Activated T-cell treated with anti-CD3 and anti-CD28 coated beads, Interleukin-2, amount 50 U/mL, for 4 hours (primary cell): ENCODE results near the gene HORMAD2. TPM values are rescaled to one million over a fixed set of nuclear protein-coding genes. Genes with fewer than 3 reads are reported as not detected.

Experiments
- ATAC-seq, 2 donors: fragments of 200-7000 bp; cut with Tn5 transposase; one replicate each; pipeline ENCODE4 v1.10.0; 2021
- DNase-seq: peaks from one replicate; pipeline ENCODE4 v3.0.0-alpha.2; 2020
- H3K27me3 Mint-ChIP-seq: one replicate; pipeline ENCODE4 v1.8.0; 2021; ENCODE audit warnings: low read depth, mixed read lengths
- H3K36me3 Mint-ChIP-seq: one replicate; pipeline ENCODE4 v1.8.0; 2022; ENCODE audit warnings: mixed read lengths; ENCODE audit not compliant: insufficient read depth
- H3K4me1 Mint-ChIP-seq: one replicate; pipeline ENCODE4 v1.8.0; 2021; ENCODE audit warnings: low read depth, mixed read lengths
- H3K4me3 Mint-ChIP-seq: one replicate; pipeline ENCODE4 v1.8.0; 2021; ENCODE audit warnings: mild to moderate bottlenecking, moderate library complexity, mixed read lengths
- H3K9me3 Mint-ChIP-seq: one replicate; pipeline ENCODE4 v1.8.0; 2021; ENCODE audit warnings: mixed read lengths
- total RNA-seq, 3 donors: library from RNA; stranded (reverse); gene quantifications; one replicate each; pipeline ENCODE4 v1.2.1, GENCODE V29; 2021

HORMAD2 gene
- total RNA-seq, 3 donors from 2014 or later, result not detected

DNA sequence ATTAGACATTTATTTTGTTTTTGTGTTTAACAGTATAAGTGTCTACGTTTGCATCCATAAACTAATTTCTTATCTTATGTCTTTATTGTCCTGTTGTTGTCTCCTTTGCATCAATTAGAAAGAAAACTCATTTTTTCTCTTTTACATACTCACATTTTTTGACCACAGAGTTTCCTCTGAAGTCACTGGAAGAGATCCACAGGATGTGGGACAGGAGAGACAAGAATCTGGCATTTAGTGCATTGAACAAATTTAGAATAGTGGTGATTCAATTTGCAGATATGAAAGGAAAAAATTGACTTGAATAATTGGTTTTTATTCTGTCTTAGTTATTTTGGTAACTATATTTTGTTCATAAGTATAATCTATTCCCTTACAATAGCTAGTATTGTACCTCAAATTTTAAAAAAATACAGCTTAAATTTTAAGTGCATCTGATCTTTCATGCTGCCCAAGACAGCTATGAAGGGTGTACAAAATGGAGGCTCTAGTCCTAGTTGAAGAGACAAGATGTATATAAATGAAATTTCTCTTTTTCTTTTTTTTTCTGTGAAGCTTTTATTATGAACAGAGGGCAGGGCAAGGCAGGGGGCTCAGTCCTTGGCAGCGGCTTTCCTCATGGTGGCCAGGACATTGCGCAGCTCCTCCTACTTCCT lies 24.4 kb downstream of the HORMAD2 start:
- ATAC-seq (peak; percentile 48 to 51), DNase-seq (no peak)
- Mint-ChIP-seq H3K4me3 (no peak overlapping the region), H3K9me3 (no peaks in the 10 kb centered on the region), H3K27me3 (no peaks in the 10 kb centered on the region), H3K36me3 (no peaks in the 10 kb centered on the region), H3K4me1 (peaks cover 28% of the 10 kb centered on the region)

DNA sequence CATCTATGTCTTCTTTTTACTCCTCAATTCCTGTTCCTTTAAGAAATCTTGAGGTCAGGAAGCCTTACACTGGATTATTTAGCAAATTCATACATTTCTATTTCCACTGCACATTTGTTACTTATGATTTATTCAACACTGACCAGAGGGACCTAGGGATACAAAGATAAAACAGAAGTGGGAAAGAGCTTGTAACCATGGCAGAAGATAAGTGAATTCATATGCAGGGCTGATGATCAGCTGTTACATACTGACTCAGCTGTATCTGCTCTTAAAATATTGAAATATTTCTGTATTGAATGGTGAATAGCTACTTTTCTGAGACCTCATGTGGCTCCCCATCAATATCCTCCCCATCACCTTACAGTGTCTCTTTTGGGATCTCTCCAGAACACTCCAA lies 25.2 kb downstream of the HORMAD2 start:
- ATAC-seq, result no peak
- H3K4me3 Mint-ChIP-seq, result no peak overlapping the region
- H3K9me3 Mint-ChIP-seq, result no peaks in the 10 kb centered on the region
- H3K36me3 Mint-ChIP-seq, result no peaks in the 10 kb centered on the region
- H3K4me1 Mint-ChIP-seq, result peaks cover 20% of the 10 kb centered on the region
- no peak for DNase-seq
- no peaks in the 10 kb centered on the region for H3K27me3 Mint-ChIP-seq

DNA sequence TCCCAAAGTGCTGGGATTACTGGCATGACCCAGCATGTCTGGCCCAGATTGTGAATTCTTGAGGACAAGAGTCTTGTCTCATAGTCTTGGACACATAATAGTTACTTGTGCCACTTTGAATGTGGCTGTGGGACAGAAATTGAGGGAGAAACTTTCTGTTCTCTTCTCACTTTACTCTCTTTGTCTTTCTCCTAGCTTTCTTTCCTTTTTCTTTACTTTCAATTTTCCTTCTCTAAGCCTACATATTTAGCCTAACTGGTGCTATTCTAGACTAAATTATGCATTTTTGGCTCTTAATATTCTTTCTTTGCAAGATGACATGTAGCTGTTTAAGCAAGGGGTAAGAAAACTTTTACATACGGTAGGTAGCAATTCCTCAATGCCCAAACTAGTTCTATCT lies 33.2 kb downstream of the HORMAD2 start:
- no peak for DNase-seq
- Mint-ChIP-seq H3K27me3 (no peaks in the 10 kb centered on the region), H3K9me3 (no peaks in the 10 kb centered on the region), H3K4me3 (no peak overlapping the region), H3K36me3 (no peaks in the 10 kb centered on the region), H3K4me1 (peaks cover 7% of the 10 kb centered on the region)
- no peak for ATAC-seq

DNA sequence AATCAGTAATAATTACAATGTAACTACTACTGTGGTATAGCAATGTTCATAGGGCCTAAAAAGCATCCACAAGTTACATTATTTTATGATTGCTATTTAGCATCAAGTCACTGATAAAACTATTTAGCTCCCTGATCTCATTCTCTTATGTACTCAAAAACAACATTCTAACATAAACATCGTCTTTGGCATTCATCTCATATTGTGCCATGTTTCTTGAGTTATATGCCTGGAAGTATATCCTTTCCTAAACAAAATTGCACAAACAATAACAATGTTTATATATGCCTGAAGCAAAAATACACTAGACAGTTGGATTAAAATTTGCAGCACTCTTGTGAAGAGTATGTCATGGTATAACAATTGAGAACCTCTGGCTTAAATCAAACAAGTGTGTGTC lies 34.1 kb downstream of the HORMAD2 start:
- no peak for ATAC-seq
- Mint-ChIP-seq H3K4me1 (peaks cover 7% of the 10 kb centered on the region), H3K9me3 (no peaks in the 10 kb centered on the region), H3K36me3 (no peaks in the 10 kb centered on the region), H3K27me3 (no peaks in the 10 kb centered on the region), H3K4me3 (no peak overlapping the region)
- no peak for DNase-seq

DNA sequence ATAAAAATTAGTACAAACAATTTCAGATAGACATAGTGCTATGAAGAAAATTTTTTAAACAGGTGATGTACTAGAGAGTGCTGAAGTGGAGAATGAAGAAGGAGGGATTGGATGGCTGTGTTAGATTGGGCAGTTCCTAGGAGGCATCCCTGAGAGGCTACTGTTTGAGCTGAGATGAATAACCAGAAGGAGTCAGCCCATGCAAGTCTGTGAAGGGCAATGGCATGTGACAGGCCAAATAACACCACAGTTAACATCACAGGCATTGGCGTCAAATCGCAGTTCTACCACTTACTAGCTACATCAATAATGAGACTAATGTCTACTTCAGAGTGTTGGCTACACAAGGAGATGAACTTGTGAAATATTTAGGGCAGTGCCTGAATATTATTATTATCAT lies 35.4 kb downstream of the HORMAD2 start:
- ATAC-seq, result no peak
- Mint-ChIP-seq H3K9me3 (no peaks in the 10 kb centered on the region), H3K36me3 (no peaks in the 10 kb centered on the region), H3K27me3 (no peaks in the 10 kb centered on the region), H3K4me1 (peaks cover 7% of the 10 kb centered on the region), H3K4me3 (no peak overlapping the region)
- DNase-seq, result no peak

DNA sequence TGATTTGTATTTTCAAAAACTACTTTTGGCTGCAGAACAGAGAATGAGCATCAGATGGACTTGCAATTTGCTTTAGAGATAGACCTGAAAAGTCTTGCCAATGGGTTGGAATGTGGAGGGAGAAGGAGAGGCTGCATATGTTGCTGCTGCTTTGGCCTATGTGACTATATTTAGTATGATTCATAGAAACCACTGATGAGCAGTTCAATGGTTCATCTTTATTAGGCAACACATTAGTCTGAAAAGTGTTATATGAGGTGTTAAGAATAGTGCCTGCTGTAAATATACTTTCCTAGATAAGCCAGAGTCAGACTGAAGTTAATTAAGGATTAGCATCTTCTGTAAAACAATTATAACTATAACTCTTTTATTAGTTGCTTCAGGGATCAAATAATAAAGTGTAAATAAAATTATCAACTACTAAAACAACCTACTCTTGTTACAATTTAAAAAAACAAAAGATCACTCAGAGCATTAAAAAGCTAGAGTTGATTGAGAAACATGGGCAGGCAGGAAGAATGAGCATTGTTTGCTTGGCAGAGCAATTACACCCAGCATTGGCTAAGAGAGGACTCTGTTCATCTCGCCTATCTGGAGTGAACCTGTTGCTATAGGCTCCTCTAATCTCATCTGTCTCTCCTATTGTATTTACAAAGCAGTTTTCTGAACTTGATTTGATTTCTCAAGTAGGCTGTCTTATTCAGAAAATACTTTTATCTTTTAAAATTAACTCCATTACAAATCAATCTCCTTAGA lies 36.3 kb downstream of the HORMAD2 start:
- ATAC-seq (peak; percentile 46 to 67), DNase-seq (no peak)
- Mint-ChIP-seq H3K36me3 (no peaks in the 10 kb centered on the region), H3K9me3 (no peaks in the 10 kb centered on the region), H3K27me3 (no peaks in the 10 kb centered on the region), H3K4me3 (no peak overlapping the region), H3K4me1 (peaks cover 8% of the 10 kb centered on the region)

DNA sequence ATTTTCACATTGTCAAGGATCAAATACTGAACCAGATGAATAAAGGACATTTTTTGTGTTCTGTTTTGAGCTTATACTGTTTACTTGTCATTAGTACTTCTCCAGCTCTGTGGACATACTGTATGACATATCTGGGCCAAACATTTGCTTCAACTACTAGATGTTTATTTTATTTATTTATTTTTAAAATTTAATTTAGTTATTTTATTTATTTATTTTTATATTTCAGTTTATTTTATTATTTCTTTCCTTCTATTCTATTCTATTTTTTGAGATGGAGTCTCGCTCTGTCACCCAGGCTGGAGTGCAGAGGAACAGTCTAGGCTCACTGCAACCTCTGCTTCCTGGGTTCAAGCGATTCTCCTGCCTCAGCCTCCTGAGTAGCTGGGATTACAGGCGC lies 37.0 kb downstream of the HORMAD2 start:
- peaks cover 13% of the 10 kb centered on the region for H3K4me1 Mint-ChIP-seq
- no peaks in the 10 kb centered on the region for H3K27me3 Mint-ChIP-seq
- H3K9me3 Mint-ChIP-seq, result no peaks in the 10 kb centered on the region
- H3K36me3 Mint-ChIP-seq, result no peaks in the 10 kb centered on the region
- no peak for DNase-seq
- no peak overlapping the region for H3K4me3 Mint-ChIP-seq
- no peak for ATAC-seq

DNA sequence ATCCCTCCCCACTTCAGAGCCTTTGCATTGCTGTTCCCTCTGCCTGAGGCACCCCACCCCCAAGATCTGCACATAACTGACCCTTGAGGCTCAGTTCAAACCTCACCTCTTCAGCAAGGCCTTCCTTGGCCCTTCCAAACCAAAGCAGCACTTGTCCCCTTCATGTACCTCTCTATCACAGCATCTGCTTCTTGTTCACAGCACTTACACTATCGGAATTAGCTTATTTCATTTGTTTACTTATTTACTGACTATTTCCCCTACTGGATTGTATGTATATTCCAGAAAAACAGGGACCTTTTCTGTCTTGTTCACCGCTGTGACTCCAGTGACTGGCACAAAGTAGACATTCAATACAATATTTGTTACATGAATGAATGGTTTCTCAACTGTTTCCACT lies 38.0 kb downstream of the HORMAD2 start:
- Mint-ChIP-seq H3K4me1 (peaks cover 17% of the 10 kb centered on the region), H3K9me3 (no peaks in the 10 kb centered on the region), H3K4me3 (no peak overlapping the region), H3K36me3 (no peaks in the 10 kb centered on the region), H3K27me3 (no peaks in the 10 kb centered on the region)
- no peak for DNase-seq
- no peak for ATAC-seq

DNA sequence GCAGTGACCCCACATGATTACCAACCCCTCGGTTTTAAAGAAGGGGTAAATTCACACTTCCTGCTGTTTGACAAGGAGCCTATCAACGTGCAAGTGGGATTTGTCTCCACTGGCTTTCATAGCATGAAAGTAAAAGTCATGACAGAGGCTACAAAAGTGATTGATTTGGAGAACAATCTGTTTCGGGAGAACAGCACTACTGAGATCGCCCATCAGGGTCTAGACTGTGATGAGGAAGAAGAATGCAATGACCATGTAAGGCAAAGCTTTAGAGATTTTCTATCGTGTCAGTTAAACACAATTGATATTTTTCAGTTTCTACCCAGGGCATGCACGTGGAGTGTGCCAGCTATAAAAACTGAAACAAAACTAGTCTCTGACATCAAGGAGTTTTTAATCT lies 41.7 kb downstream of the HORMAD2 start:
- DNase-seq (no peak), ATAC-seq (peak; percentile 43 to 67)
- no peak overlapping the region for H3K4me3 Mint-ChIP-seq
- no peaks in the 10 kb centered on the region for H3K9me3 Mint-ChIP-seq
- H3K36me3 Mint-ChIP-seq, result no peaks in the 10 kb centered on the region
- H3K27me3 Mint-ChIP-seq, result no peaks in the 10 kb centered on the region
- peaks cover 10% of the 10 kb centered on the region for H3K4me1 Mint-ChIP-seq

DNA sequence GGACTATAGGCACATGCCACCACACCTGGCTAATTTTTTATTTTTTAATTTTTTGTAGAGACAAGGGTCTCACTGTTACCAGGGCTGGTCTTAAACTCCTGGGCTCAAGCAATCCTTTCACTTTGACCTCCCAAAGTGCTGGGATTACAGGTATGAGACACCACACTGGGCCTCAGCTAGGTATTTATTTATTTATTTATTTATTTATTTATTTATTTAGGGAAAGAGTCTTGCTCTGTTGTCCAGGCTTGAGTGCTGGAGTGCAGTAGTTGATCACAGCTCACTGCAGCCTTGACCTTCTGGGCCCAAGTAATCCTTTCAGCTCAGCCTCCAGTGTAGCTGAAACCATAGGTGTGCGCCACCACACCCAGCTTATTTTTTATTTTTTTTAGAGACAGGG lies 43.2 kb downstream of the HORMAD2 start:
- DNase-seq (no peak), ATAC-seq (no peak)
- no peak overlapping the region for H3K4me3 Mint-ChIP-seq
- H3K4me1 Mint-ChIP-seq, result peaks cover 10% of the 10 kb centered on the region
- no peaks in the 10 kb centered on the region for H3K36me3 Mint-ChIP-seq
- no peaks in the 10 kb centered on the region for H3K9me3 Mint-ChIP-seq
- no peaks in the 10 kb centered on the region for H3K27me3 Mint-ChIP-seq

DNA sequence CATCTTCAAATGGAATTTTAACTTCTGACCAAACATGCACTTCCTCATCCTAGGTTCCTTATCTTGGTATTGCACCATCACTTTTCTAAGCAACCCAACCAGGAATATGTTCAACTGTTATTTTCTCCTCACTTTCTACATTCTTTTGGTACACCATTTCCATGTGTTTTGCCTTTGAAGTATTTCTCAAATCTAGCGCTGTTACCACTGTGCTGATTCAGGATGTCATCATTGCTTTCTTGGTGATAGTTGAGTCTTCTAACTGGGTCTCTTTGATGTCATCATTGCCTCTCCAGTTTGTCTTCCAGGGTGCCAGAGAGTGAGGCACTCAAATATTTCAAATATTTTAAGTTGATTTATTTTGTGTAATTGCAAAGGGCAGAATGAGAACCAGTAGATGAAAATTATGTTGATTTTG lies 47.5 kb downstream of the HORMAD2 start:
- Mint-ChIP-seq H3K36me3 (no peaks in the 10 kb centered on the region), H3K4me1 (peaks cover 3% of the 10 kb centered on the region), H3K4me3 (no peak overlapping the region), H3K27me3 (no peaks in the 10 kb centered on the region), H3K9me3 (no peaks in the 10 kb centered on the region)
- ATAC-seq, result no peak
- DNase-seq, result no peak

DNA sequence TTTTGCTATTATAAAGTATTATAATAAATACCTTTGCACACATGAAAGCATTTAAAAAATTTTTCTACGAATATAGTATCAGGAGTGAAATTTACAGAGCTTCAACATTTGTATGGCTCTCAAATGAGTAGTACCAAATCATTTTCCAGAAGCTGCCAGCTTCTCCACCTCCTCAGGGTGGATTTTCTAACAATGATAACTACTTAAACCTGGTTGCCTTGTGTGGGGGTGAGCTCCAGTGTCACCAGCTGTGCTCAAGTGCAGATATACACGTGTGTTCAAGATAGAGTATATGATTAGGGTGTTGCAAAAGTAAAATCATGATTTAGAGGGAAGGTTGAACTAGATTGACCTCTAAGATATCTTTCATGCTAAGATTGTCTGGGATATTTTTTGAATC lies 48.2 kb downstream of the HORMAD2 start:
- no peak overlapping the region for H3K4me3 Mint-ChIP-seq
- H3K4me1 Mint-ChIP-seq, result peaks cover 3% of the 10 kb centered on the region
- no peaks in the 10 kb centered on the region for H3K27me3 Mint-ChIP-seq
- H3K36me3 Mint-ChIP-seq, result no peaks in the 10 kb centered on the region
- no peaks in the 10 kb centered on the region for H3K9me3 Mint-ChIP-seq
- ATAC-seq (no peak), DNase-seq (no peak)

DNA sequence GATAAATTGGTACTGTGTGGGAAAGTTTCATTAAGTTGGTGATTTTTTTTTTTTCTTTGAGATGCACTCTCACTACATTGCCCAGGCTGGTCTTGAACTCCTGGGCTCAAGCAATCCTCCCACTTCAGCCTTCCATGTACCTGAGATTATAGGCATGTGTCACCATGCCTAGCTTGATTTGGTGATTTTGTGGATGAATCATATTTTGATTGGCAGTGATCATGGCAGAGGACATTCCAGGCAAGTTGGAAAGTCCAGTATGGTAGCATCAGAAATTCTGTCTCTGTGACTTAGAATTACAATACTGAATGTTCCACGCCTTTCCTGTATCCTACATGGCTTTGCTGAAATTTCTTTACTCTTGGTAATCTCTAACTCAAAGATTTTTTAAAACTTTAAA lies 49.4 kb downstream of the HORMAD2 start:
- peaks cover 3% of the 10 kb centered on the region for H3K4me1 Mint-ChIP-seq
- no peaks in the 10 kb centered on the region for H3K36me3 Mint-ChIP-seq
- no peaks in the 10 kb centered on the region for H3K9me3 Mint-ChIP-seq
- H3K27me3 Mint-ChIP-seq, result no peaks in the 10 kb centered on the region
- ATAC-seq (no peak), DNase-seq (no peak)
- H3K4me3 Mint-ChIP-seq, result no peak overlapping the region

DNA sequence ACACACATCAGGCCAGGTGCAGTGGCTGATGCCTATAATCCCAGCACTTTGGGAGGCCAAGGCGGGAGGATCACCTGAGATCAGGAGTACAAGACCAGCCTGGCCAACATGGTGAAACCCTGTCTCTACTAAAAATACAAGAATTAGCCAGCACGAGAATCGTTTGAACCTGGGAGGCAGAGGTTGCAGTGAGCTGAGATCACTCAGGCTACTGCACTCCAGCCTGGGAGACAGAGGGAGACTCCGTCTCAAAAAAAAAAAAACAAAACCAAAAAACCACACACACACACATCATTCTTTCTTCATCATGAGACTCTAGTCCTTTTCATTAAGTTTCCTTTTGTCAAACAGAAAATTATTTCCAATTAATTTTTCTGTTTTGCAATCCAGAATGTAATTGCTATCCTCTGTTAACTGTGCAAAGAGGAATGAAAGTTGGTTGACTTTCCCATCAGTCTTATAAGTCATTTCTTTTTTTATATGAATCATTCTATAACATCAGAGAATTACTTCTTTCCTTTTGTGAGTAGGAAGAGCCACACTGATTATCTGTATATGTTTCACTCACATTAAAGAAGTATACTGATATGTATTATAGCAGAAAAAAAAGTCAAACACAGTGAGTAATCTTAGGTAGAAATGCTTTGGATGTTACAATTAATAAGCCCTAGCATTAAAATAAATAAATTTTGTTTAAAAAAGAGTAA lies 52.2 kb downstream of the HORMAD2 start:
- no peaks in the 10 kb centered on the region for H3K27me3 Mint-ChIP-seq

DNA sequence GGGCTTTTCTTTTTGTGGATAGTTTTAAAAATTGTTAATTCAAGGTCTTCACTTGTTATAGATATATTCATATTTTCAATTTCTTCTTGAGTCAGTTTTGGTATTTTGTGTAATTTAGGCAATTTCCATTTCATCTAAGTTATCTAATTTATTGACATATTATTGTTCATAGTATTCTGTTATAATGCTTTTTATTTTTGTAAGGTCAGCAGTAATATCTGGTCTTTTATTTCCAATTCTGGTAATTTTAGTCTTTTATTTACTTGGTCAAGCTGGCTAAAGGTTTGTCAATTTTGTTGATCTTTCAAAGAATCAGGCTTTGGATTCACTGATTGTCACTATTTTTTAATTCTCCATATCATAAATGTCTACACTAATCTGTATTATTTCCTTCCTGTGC lies 60.1 kb downstream of the HORMAD2 start:
- Mint-ChIP-seq H3K9me3 (peaks cover 16% of the 10 kb centered on the region), H3K4me3 (no peak overlapping the region), H3K36me3 (no peaks in the 10 kb centered on the region), H3K4me1 (no peaks in the 10 kb centered on the region), H3K27me3 (no peaks in the 10 kb centered on the region)
- DNase-seq, result no peak
- ATAC-seq, result no peak

More for the DNA sequence above, 52.2 kb downstream of the HORMAD2 start:
- Mint-ChIP-seq H3K4me1 (peaks cover 3% of the 10 kb centered on the region), H3K36me3 (no peaks in the 10 kb centered on the region), H3K9me3 (no peaks in the 10 kb centered on the region), H3K4me3 (no peak overlapping the region)
- DNase-seq (no peak), ATAC-seq (peak; percentile 48 to 67)
